Measurements from ENCODE around the gene UBAC2.

DNA sequence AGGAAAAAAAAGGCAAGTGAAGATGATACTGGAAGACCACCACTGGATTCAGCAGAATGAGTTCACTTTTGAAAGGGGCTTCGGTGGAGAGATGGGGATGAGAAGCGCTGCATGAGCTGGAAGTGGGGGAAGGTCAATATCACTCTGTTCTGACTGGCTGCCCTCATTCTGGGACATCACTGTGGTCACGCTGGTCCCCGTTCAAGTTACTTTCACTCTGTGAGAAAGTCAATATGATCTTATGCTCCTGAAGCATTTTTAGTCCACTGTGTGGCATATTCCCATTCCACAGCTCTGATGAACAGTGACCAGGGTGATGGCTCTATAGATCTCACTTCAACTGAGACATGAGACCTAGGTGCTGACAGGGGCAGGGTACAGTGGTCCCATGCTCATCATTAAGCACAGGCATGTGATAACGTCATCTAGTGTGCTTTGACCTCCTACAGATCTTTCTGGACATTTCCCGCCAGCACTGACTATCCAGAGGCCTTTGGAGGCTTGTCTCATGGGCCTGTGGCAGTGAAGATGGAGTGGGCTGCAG lies 146.8 kb downstream of the UBAC2 start:
- TF ChIP-seq POLR2AphosphoS5 (IDR thresholded peaks at IDR 0.05; ENCODE audit: low read depth, low read length): no peak
- no peak for TF ChIP-seq POLR2A (IDR thresholded peaks at IDR 0.05; ENCODE audit: low read depth, low read length)
